Astrocyte (in vitro differentiated cells and primary cell): ENCODE results near the gene KLHL17. TPM values are rescaled to one million over a fixed set of nuclear protein-coding genes. Genes with fewer than 3 reads are reported as not detected.

Experiments
- DNase-seq: peaks from one replicate; pipeline ENCODE4 v3.0.0-alpha.2; 2010; ENCODE audit warnings: low read depth
- FAIRE-seq: peaks from 2 replicates; lab custom pipeline; 2011; peaks lifted over from hg19 to GRCh38; lab: Jason Lieb, UNC
- H2AFZ ChIP-seq: 2 replicates; pipeline ENCODE4 v1.6.0; 2012; ENCODE audit warnings: low read depth, low read length, inconsistent platforms
- H3K27ac ChIP-seq: 2 replicates; pipeline ENCODE4 v1.5.1; 2011; ENCODE audit warnings: low read depth, low read length, inconsistent platforms
- H3K27me3 ChIP-seq: 2 replicates; pipeline ENCODE4 v1.6.0; 2011; ENCODE audit warnings: low read length, inconsistent platforms; ENCODE audit not compliant: insufficient read depth
- H3K36me3 ChIP-seq: 2 replicates; pipeline ENCODE4 v1.5.1; 2011; ENCODE audit warnings: low read length, inconsistent platforms; ENCODE audit not compliant: insufficient read depth
- H3K4me1 ChIP-seq: 2 replicates; pipeline ENCODE4 v1.5.1; 2011; ENCODE audit warnings: low read length, inconsistent platforms; ENCODE audit not compliant: insufficient read depth
- H3K4me2 ChIP-seq: 2 replicates; pipeline ENCODE4 v1.6.0; 2012; ENCODE audit warnings: low read length, inconsistent platforms
- H3K4me3 ChIP-seq: 2 replicates; pipeline ENCODE4 v1.5.1; 2011; ENCODE audit warnings: low read depth, mild to moderate bottlenecking, low read length, inconsistent platforms; ENCODE audit not compliant: insufficient read depth
- H3K79me2 ChIP-seq: 2 replicates; pipeline ENCODE4 v1.6.0; 2012; ENCODE audit warnings: mild to moderate bottlenecking, low read length, inconsistent platforms; ENCODE audit not compliant: insufficient read depth
- H3K9ac ChIP-seq: 2 replicates; pipeline ENCODE4 v1.6.0; 2012; ENCODE audit warnings: mild to moderate bottlenecking, low read length, inconsistent platforms
- H3K9me3 ChIP-seq: 2 replicates; pipeline ENCODE4 v1.5.1; 2012; ENCODE audit warnings: low read depth, mild to moderate bottlenecking, low read length, inconsistent platforms; ENCODE audit not compliant: insufficient read depth
- H4K20me1 ChIP-seq: 2 replicates; pipeline ENCODE4 v1.6.0; 2012; ENCODE audit warnings: low read length, inconsistent platforms; ENCODE audit not compliant: insufficient read depth
- H3K27ac Mint-ChIP-seq: one replicate; pipeline ENCODE4 v1.8.0; 2021; ENCODE audit warnings: mild to moderate bottlenecking, mixed read lengths; ENCODE audit not compliant: unreplicated experiment
- H3K27me3 Mint-ChIP-seq: one replicate; pipeline ENCODE4 v1.8.0; 2021; ENCODE audit warnings: low read depth, mixed read lengths; ENCODE audit not compliant: unreplicated experiment
- H3K36me3 Mint-ChIP-seq: one replicate; pipeline ENCODE4 v1.8.0; 2021; ENCODE audit warnings: low read depth, mixed read lengths; ENCODE audit not compliant: unreplicated experiment
- H3K4me1 Mint-ChIP-seq: one replicate; pipeline ENCODE4 v1.8.0; 2021; ENCODE audit warnings: low read depth, mixed read lengths; ENCODE audit not compliant: unreplicated experiment
- H3K4me3 Mint-ChIP-seq: one replicate; pipeline ENCODE4 v1.8.0; 2021; ENCODE audit warnings: mild to moderate bottlenecking, moderate library complexity, mixed read lengths; ENCODE audit not compliant: unreplicated experiment
- H3K9me3 Mint-ChIP-seq: one replicate; pipeline ENCODE4 v1.8.0; 2021; ENCODE audit warnings: mild to moderate bottlenecking, mixed read lengths; ENCODE audit not compliant: unreplicated experiment
- CTCF ChIP-seq: IDR thresholded peaks from 2 replicates; pipeline ENCODE4 v1.5.1; 2011; ENCODE audit warnings: low read depth, mild to moderate bottlenecking, inconsistent platforms, low read length, moderate library complexity; ENCODE audit not compliant: insufficient read depth
- EZH2 ChIP-seq: IDR thresholded peaks from 2 replicates; pipeline ENCODE4 v1.6.1; 2012; ENCODE audit warnings: mild to moderate bottlenecking, low read length, inconsistent platforms; ENCODE audit not compliant: insufficient read depth
- total RNA-seq: library from RNA; stranded (reverse); gene quantifications from 2 replicates; pipeline ENCODE4 v1.2.1, GENCODE V29; 2021

Gene KLHL17
- total RNA-seq, 1 donor from 2014 or later = 25.9 TPM

- H3K27ac ChIP-seq = no peak overlapping the region
- peak overlapping the region; percentile 52 for H2AFZ ChIP-seq
- DNase-seq (peak; percentile 44), FAIRE-seq (no peak)
- peaks cover 23% of the 10 kb centered on the region for H3K4me1 ChIP-seq
- H3K27me3 ChIP-seq = peaks cover 15% of the 10 kb centered on the region
- H3K27me3 Mint-ChIP-seq = peaks cover 57% of the 10 kb centered on the region
- H3K4me1 Mint-ChIP-seq = peaks cover 4% of the 10 kb centered on the region
- peak overlapping the region; percentile 51 for H3K4me3 ChIP-seq
- peak overlapping the region; percentile 14 for H3K9ac ChIP-seq
- no peaks in the 10 kb centered on the region for H3K36me3 ChIP-seq
- no peak overlapping the region for H3K27ac Mint-ChIP-seq
- H4K20me1 ChIP-seq = peaks cover 37% of the 10 kb centered on the region
- no peaks in the 10 kb centered on the region for H3K9me3 ChIP-seq
- peak overlapping the region; percentile 85 for H3K4me2 ChIP-seq
- no peaks in the 10 kb centered on the region for H3K79me2 ChIP-seq
- peak; percentile 54 for TF ChIP-seq EZH2
- no peak for TF ChIP-seq CTCF
- peaks cover 2% of the 10 kb centered on the region for H3K36me3 Mint-ChIP-seq
- H3K9me3 Mint-ChIP-seq = no peaks in the 10 kb centered on the region
- peak overlapping the region; percentile 57 for H3K4me3 Mint-ChIP-seq
Observed at GRCh38 chr1:924656-925560, 35.5 kb upstream of the KLHL17 start.

GRCh38 chr1:925561-926421 lies 34.6 kb upstream of the KLHL17 start:
- H3K27me3 Mint-ChIP-seq = peaks cover 50% of the 10 kb centered on the region
- peaks cover under 1% of the 10 kb centered on the region for H3K4me1 Mint-ChIP-seq

More at GRCh38 chr1:925561-926421, 34.6 kb upstream of the KLHL17 start:
- Histone ChIP-seq H3K4me1 (peaks cover 17% of the 10 kb centered on the region), H3K4me3 (peak overlapping the region; percentile 51), H3K27me3 (peaks cover 13% of the 10 kb centered on the region), H4K20me1 (peaks cover 37% of the 10 kb centered on the region), H3K4me2 (peak overlapping the region; percentile 85), H3K9me3 (no peaks in the 10 kb centered on the region), H3K9ac (no peak overlapping the region), H3K36me3 (no peaks in the 10 kb centered on the region), H3K79me2 (no peaks in the 10 kb centered on the region), H3K27ac (no peak overlapping the region), H2AFZ (no peak overlapping the region)
- no peak overlapping the region for H3K27ac Mint-ChIP-seq
- peaks cover 2% of the 10 kb centered on the region for H3K36me3 Mint-ChIP-seq
- FAIRE-seq = no peak
- H3K4me3 Mint-ChIP-seq = peak overlapping the region; percentile 73
- peak; percentile 49 for DNase-seq
- H3K9me3 Mint-ChIP-seq = no peaks in the 10 kb centered on the region
- no peak for TF ChIP-seq CTCF
- peak; percentile 37 for TF ChIP-seq EZH2
